ENCODE data around the gene FMR1. TPM values are rescaled to one million over a fixed set of nuclear protein-coding genes. Genes with fewer than 3 reads are reported as not detected.
A peak's percentile ranks its signal among the peaks of the same experiment; 100 is the strongest.

Gene FMR1
- total RNA-seq = 10 to 100 TPM; 31.8 to 44.3 TPM

DNA sequence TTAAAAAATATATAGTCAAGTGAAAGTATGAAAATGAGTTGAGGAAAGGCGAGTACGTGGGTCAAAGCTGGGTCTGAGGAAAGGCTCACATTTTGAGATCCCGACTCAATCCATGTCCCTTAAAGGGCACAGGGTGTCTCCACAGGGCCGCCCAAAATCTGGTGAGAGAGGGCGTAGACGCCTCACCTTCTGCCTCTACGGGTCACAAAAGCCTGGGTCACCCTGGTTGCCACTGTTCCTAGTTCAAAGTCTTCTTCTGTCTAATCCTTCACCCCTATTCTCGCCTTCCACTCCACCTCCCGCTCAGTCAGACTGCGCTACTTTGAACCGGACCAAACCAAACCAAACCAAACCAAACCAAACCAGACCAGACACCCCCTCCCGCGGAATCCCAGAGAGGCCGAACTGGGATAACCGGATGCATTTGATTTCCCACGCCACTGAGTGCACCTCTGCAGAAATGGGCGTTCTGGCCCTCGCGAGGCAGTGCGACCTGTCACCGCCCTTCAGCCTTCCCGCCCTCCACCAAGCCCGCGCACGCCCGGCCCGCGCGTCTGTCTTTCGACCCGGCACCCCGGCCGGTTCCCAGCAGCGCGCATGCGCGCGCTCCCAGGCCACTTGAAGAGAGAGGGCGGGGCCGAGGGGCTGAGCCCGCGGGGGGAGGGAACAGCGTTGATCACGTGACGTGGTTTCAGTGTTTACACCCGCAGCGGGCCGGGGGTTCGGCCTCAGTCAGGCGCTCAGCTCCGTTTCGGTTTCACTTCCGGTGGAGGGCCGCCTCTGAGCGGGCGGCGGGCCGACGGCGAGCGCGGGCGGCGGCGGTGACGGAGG lies at the start of gene FMR1:
Gene FMR1, plus strand, starts transcription at position 728 of the 831 bp plus-strand sequence. CDS start 261 bp downstream, outside the sequence.
- H3K4me3 ChIP-seq = peak within 1 kb of the TSS; percentile 88
- peak; percentile 95 for ATAC-seq (ENCODE audit: insufficient number of reproducible peaks, low FRiP score, low read depth)
- peak; percentile 77 for DNase-seq (ENCODE audit: low spot score)
- H3K27me3 ChIP-seq (replicated peaks; ENCODE audit: insufficient read depth) = no peaks in the 10 kb centered on the region
- H3K27ac ChIP-seq = peak within 1 kb of the TSS; percentile 88 to 92
- TF ChIP-seq, protein P1, sequence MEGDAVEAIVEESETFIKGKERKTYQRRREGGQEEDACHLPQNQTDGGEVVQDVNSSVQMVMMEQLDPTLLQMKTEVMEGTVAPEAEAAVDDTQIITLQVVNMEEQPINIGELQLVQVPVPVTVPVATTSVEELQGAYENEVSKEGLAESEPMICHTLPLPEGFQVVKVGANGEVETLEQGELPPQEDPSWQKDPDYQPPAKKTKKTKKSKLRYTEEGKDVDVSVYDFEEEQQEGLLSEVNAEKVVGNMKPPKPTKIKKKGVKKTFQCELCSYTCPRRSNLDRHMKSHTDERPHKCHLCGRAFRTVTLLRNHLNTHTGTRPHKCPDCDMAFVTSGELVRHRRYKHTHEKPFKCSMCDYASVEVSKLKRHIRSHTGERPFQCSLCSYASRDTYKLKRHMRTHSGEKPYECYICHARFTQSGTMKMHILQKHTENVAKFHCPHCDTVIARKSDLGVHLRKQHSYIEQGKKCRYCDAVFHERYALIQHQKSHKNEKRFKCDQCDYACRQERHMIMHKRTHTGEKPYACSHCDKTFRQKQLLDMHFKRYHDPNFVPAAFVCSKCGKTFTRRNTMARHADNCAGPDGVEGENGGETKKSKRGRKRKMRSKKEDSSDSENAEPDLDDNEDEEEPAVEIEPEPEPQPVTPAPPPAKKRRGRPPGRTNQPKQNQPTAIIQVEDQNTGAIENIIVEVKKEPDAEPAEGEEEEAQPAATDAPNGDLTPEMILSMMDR (IDR thresholded peaks at IDR 0.05) = no peak
- H3K36me3 ChIP-seq = no peaks in the 10 kb centered on the region
- H3K9me3 ChIP-seq = no peaks in the 10 kb centered on the region
- peaks cover 0 to 11% of the 10 kb centered on the region in 2 donors for H3K4me1 ChIP-seq (ENCODE audit: control insufficient read depth in 1 of 2, low read depth in 2 of 2)

DNA sequence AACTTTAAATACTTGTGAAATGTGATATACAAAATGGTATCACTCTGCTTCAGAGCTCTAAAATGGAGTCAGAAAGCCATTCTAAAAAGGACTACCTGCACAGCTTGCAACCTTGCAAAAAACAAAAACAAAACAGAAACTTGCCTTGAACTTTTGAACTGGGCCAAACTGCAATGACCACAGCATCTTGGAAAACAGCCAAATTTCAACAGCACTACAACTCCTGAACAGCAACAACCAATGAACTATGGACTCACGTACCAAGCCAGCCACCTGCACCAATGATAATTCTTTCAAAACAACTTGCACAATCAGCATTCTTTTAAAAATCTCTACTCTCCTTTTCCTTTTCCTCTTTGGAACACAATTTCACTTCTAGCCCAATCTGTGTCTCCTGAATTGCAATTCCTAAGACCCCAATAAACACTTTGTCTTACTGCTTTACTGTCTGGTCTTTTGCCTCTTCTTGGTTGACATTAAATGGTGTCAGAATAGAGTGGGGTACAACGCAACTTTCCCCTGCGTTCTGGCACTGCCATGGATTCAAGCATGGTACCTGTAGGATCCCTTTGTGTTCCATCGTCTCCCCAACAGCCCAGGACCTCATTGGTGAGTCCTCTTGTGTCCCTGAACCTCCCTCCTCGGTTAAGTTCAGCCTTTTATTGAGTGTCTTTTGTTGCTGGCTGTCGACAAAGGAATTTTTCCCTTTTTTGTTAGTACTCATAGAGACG lies 35.7 kb upstream of the FMR1 start:
- Histone ChIP-seq H3K4me1 (ENCODE audit: control insufficient read depth in 1 of 2, low read depth in 2 of 2) (no peaks in the 10 kb centered on the region), H3K36me3 (no peaks in the 10 kb centered on the region), H3K9me3 (no peaks in the 10 kb centered on the region), H3K27ac (no peak overlapping the region), H3K4me3 (no peak overlapping the region), H3K27me3 (replicated peaks; ENCODE audit: insufficient read depth) (no peaks in the 10 kb centered on the region)
- DNase-seq (ENCODE audit: low spot score) = no peak
- ATAC-seq (ENCODE audit: insufficient number of reproducible peaks, low FRiP score, low read depth) = no peak
- TF ChIP-seq, protein P1 (IDR thresholded peaks at IDR 0.05) = no peak

DNA sequence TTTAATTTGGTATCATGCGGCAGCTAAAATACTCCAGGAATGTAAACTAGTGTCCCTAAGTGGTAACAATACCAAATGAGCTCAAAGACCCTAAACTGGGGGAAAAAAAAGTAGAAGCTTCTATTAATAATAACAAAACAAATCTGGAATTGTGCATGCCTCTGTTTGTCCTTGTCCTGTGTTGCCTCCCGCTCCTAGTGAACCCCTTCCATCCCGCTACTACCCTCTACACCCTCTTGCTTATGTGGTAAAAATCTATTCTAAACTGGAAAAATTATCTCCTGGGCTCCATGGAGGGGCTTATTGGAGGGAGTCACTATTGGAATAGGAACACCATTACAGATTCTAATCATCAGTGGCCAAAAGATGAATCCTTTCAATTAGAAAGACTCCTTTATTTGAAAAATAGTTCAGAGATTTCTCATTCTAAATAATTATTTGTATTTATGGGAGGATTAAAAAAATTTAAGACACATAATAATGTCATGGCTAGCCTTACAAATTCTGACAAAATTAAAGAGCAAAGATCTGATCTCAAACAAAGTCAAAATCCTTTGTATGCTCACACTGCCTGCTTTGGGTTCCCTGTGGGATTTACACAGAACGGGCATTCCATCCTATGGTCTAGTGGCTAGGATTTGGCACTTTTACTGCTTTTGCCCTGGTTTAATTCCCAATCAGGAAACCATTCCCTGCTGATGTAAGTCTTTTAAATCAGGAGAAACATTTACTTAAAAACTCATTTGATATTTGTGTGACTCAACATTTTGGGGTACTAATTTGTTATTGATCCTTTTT lies 34.7 kb upstream of the FMR1 start:
- ATAC-seq (ENCODE audit: insufficient number of reproducible peaks, low FRiP score, low read depth) (no peak), DNase-seq (ENCODE audit: low spot score) (no peak)
- no peak overlapping the region for H3K27ac ChIP-seq
- TF ChIP-seq, protein P1 (IDR thresholded peaks at IDR 0.05) = no peak
- no peak overlapping the region for H3K4me3 ChIP-seq
- H3K36me3 ChIP-seq = no peaks in the 10 kb centered on the region
- no peaks in the 10 kb centered on the region for H3K4me1 ChIP-seq (ENCODE audit: control insufficient read depth in 1 of 2, low read depth in 2 of 2)
- no peaks in the 10 kb centered on the region for H3K9me3 ChIP-seq
- H3K27me3 ChIP-seq (replicated peaks; ENCODE audit: insufficient read depth) = no peaks in the 10 kb centered on the region

DNA sequence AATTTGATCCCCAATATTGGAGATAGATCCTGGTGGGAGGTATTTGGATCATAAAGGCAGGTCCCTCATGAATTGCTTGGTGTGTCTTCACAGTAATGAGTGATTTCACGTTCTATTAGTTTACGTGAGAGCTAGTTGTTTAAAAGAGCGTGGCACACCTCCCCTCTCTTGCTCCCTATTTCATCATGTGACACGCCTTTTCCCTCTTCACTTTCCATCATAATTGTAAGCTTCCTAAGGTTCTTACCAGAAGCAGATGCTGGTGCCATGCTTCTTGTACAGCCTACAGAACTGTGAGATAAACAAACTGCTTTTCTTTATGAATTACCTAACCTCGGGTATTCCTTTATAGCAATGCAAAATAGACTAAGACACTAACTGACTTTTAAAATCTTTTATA lies 34.0 kb upstream of the FMR1 start:
- no peak overlapping the region for H3K27ac ChIP-seq
- no peak for ATAC-seq (ENCODE audit: insufficient number of reproducible peaks, low FRiP score, low read depth)
- H3K9me3 ChIP-seq = no peaks in the 10 kb centered on the region
- no peak overlapping the region for H3K4me3 ChIP-seq
- DNase-seq (ENCODE audit: low spot score) = no peak
- no peaks in the 10 kb centered on the region for H3K36me3 ChIP-seq
- no peaks in the 10 kb centered on the region for H3K4me1 ChIP-seq (ENCODE audit: control insufficient read depth in 1 of 2, low read depth in 2 of 2)
- no peaks in the 10 kb centered on the region for H3K27me3 ChIP-seq (replicated peaks; ENCODE audit: insufficient read depth)
- TF ChIP-seq, protein P1 (IDR thresholded peaks at IDR 0.05) = no peak

Data from thoracic aorta (tissue), 2 donors.